Esophagus muscularis mucosa (tissue), 4 donors: ENCODE measurements around the gene PAX1. TPM values are rescaled to one million over a fixed set of nuclear protein-coding genes. Genes with fewer than 3 reads are reported as not detected.

Experiments
- DNase-seq: peaks from one replicate; pipeline ENCODE4 v3.0.0-alpha.2; 2017; ENCODE audit errors: extremely low spot score
- H3K27ac ChIP-seq, 4 donors: fragments of 200-600 bp; sonication (generic); replicated peaks in 1 of 4; 1 replicate in 3 of 4; 2 replicates in 1 of 4; pipeline ENCODE4 v1.5.1; 2016 to 2019; ENCODE audit warnings: mild to moderate bottlenecking in 1 of 4
- H3K27me3 ChIP-seq, 4 donors: fragments of 200-600 bp; sonication (generic); one replicate each; pipeline versions ENCODE4 v1.5.1 to v1.6.0; 2016 to 2019
- H3K36me3 ChIP-seq, 4 donors: fragments of 200-600 bp; sonication (generic); one replicate each; pipeline ENCODE4 v1.5.1; 2016 to 2019
- H3K4me1 ChIP-seq, 4 donors: fragments of 200-600 bp; sonication (generic); one replicate each; pipeline ENCODE4 v1.5.1; 2016 to 2019
- H3K4me3 ChIP-seq, 4 donors: fragments of 200-600 bp; sonication (generic); 1 replicate in 2 of 4; 2 replicates in 2 of 4; pipeline ENCODE4 v1.5.1; 2016 to 2019; ENCODE audit warnings: mild to moderate bottlenecking in 4 of 4, moderate library complexity in 1 of 4
- H3K9me3 ChIP-seq, 4 donors: fragments of 200-600 bp; sonication (generic); 1 replicate in 3 of 4; 2 replicates in 1 of 4; pipeline ENCODE4 v1.5.1; 2016 to 2019
- CTCF ChIP-seq, 3 experiments: fragments of 200-600 bp in 2 of 3; fragments of 450-650 bp in 1 of 3; sonication (generic) in 2 of 3; IDR thresholded peaks; one replicate each; pipeline ENCODE4 v1.5.1; 2017 to 2019; ENCODE audit warnings: antibody characterized with exemption in 3 of 3, mild to moderate bottlenecking in 2 of 3, moderate library complexity in 1 of 3
- EP300 ChIP-seq: sonication (generic); formaldehyde crosslinking; IDR thresholded peaks from one replicate; pipeline ENCODE4 v1.6.1; 2017; ENCODE audit warnings: antibody characterized with exemption
- POLR2A ChIP-seq: fragments of 450-650 bp; IDR thresholded peaks from one replicate; pipeline ENCODE4 v1.6.1; 2017; ENCODE audit warnings: antibody characterized with exemption, moderate library complexity, mild to moderate bottlenecking, low read depth
- POLR2AphosphoS5 ChIP-seq, 2 donors: sonication (generic); formaldehyde crosslinking; IDR thresholded peaks; one replicate each; pipeline ENCODE4 v1.6.1; 2017; ENCODE audit warnings: antibody characterized with exemption in 2 of 2
- WGBS: methylation state at CpG from one replicate; pipeline ENCODE4 v1.1.5; 2018; 5-methylcytosine and 5-hydroxymethylcytosine counted together
- intact Hi-C: fragments of 100-400 bp; cut with DNase I; formaldehyde crosslinking; loops from one replicate; pipeline ENCODE4 v1.15.1; 2023
- small RNA-seq, 3 donors: library from RNA; depleted of rRNA; stranded (forward); fragments of <200 nt; gene quantifications; one replicate each; pipeline ENCODE3, GENCODE V24; 2016
- total RNA-seq, 4 donors: library from RNA; depleted of rRNA; stranded (reverse); fragments of >200 nt; gene quantifications; one replicate each; pipeline versions ENCODE4 v1.1.0 to v1.2.1, GENCODE V29; 2016

Gene PAX1
- total RNA-seq, 4 donors from 2014 or later = not detected

- Histone ChIP-seq H3K27me3 (no peaks in the 10 kb centered on the region), H3K36me3 (no peaks in the 10 kb centered on the region), H3K4me3 (no peak overlapping the region), H3K4me1 (no peaks in the 10 kb centered on the region), H3K9me3 (peaks cover 0 to 23% (median 5%) of the 10 kb centered on the region in 4 donors), H3K27ac (no peak overlapping the region)
- DNase-seq = no peak
- intact Hi-C loops = no loop called here
- TF ChIP-seq CTCF (IDR thresholded peaks at IDR 0.05) (no peak), EP300 (no peak)
Observed at GRCh38 chr20:21741266-21741665, 35.8 kb downstream of the PAX1 start.

GRCh38 chr20:21762646-21763045 is 57.2 kb downstream of the PAX1 start:
- Histone ChIP-seq H3K27ac (no peak overlapping the region), H3K9me3 (peaks cover 0 to 6% (median 0%) of the 10 kb centered on the region in 4 donors), H3K27me3 (peaks cover 0 to 7% (median 0%) of the 10 kb centered on the region in 4 donors), H3K4me3 (no peak overlapping the region), H3K36me3 (no peaks in the 10 kb centered on the region), H3K4me1 (no peaks in the 10 kb centered on the region)
- intact Hi-C loops = no loop called here
- DNase-seq = no peak
- TF ChIP-seq POLR2A (no peak), CTCF (IDR thresholded peaks at IDR 0.05) (no peak), EP300 (no peak), POLR2AphosphoS5 (IDR thresholded peaks at IDR 0.05) (no peak)
- WGBS = 82% methylated on average over 2 of the region's 2 CpGs

GRCh38 chr20:21767200-21767738 is 61.8 kb downstream of the PAX1 start:
- no peak for DNase-seq
- Histone ChIP-seq H3K4me3 (no peak overlapping the region), H3K9me3 (no peaks in the 10 kb centered on the region), H3K27me3 (peaks cover 0 to 11% (median 0%) of the 10 kb centered on the region in 4 donors), H3K27ac (no peak overlapping the region), H3K4me1 (no peaks in the 10 kb centered on the region), H3K36me3 (no peaks in the 10 kb centered on the region)
- no peak for TF ChIP-seq CTCF (IDR thresholded peaks at IDR 0.05)
- no peak for TF ChIP-seq POLR2A
- intact Hi-C loops = no loop called here
- 64% methylated on average over 10 of the region's 10 CpGs for WGBS

GRCh38 chr20:21767739-21768223 is 62.3 kb downstream of the PAX1 start:
- Histone ChIP-seq H3K9me3 (no peaks in the 10 kb centered on the region), H3K36me3 (no peaks in the 10 kb centered on the region), H3K4me1 (no peaks in the 10 kb centered on the region), H3K4me3 (no peak overlapping the region), H3K27me3 (peaks cover 0 to 11% (median 0%) of the 10 kb centered on the region in 4 donors), H3K27ac (no peak overlapping the region)
- 3% methylated on average over 22 of the region's 22 CpGs for WGBS
- intact Hi-C loops = no loop called here
- TF ChIP-seq CTCF (IDR thresholded peaks at IDR 0.05) = no peak
- TF ChIP-seq POLR2A = no peak
- no peak for TF ChIP-seq POLR2AphosphoS5 (IDR thresholded peaks at IDR 0.05)
- TF ChIP-seq EP300 = no peak
- DNase-seq = no peak

Small RNA genes lying within 50 kb of the gene (small RNA-seq; reads per million reads assigned to genes)
- gene RPL41P1 = 0 reads per million in 3 donors

Other genes starting within 250 kb of the PAX1 start
- gene NKX2-2, start 191.6 kb upstream of the PAX1 start, total RNA-seq = not detected